B cell (primary cell): ENCODE measurements around the gene ERBB4. TPM values are rescaled to one million over a fixed set of nuclear protein-coding genes. Genes with fewer than 3 reads are reported as not detected.

Experiments used
- ATAC-seq: fragments of 200-7000 bp; cut with Tn5 transposase; one replicate; pipeline ENCODE4 v1.10.0; 2021; ENCODE audit warnings: low read depth, mild to moderate bottlenecking, moderate number of reproducible peaks, moderate library complexity
- CTCF ChIA-PET: fragments of 350-600 bp; sonication (Branson Sonifier 250); formaldehyde crosslinking; loops from one replicate; lab custom pipeline; 2021; ENCODE audit warnings: antibody characterized with exemption, inconsistent platforms; lab: Charles Lee
- POLR2A ChIA-PET: fragments of 350-600 bp; sonication (Branson Sonifier 250); formaldehyde crosslinking; loops from one replicate; lab custom pipeline; 2021; ENCODE audit warnings: antibody characterized with exemption; lab: Charles Lee
- DNase-seq: peaks from one replicate; pipeline ENCODE4 v3.0.0; 2013
- H2AFZ ChIP-seq: 2 replicates; pipeline ENCODE4 v1.6.1; 2012; ENCODE audit warnings: mild to moderate bottlenecking, low read depth, low read length; ENCODE audit not compliant: insufficient read depth, poor library complexity, severe bottlenecking
- H3K27ac ChIP-seq, 2 donors: 1 replicate in 1 of 2; 2 replicates in 1 of 2; pipeline ENCODE4 v1.5.1; 2012 to 2013; ENCODE audit warnings: low read length in 2 of 2, mild to moderate bottlenecking in 2 of 2, moderate library complexity in 1 of 2
- H3K27me3 ChIP-seq, 4 experiments: fragments of 200-600 bp in 1 of 4; sonication (generic) in 1 of 4; replicated peaks in 1 of 4; 1 replicate in 2 of 4; 2 replicates in 2 of 4; pipeline versions ENCODE4 v1.6.1 to v1.7.0; 2013 to 2016; ENCODE audit warnings: low read length in 3 of 4, mild to moderate bottlenecking in 2 of 4, mixed read lengths in 1 of 4, moderate library complexity in 1 of 4; ENCODE audit not compliant: insufficient read depth in 4 of 4, control insufficient read depth in 3 of 4; ENCODE audit errors: control extremely low read depth in 1 of 4
- H3K36me3 ChIP-seq, 2 experiments: replicated peaks in 1 of 2; 1 replicate in 1 of 2; 2 replicates in 1 of 2; pipeline versions ENCODE4 v1.6.1 to v1.7.1; 2013; ENCODE audit warnings: low read length in 1 of 2; ENCODE audit not compliant: insufficient read depth in 2 of 2, control insufficient read depth in 1 of 2; ENCODE audit errors: control extremely low read depth in 1 of 2, extremely low read depth in 1 of 2
- H3K4me1 ChIP-seq, 2 donors: fragments of 200-600 bp in 1 of 2; sonication (generic) in 1 of 2; 1 replicate in 1 of 2; 2 replicates in 1 of 2; pipeline versions ENCODE4 v1.5.1 to v1.6.1; 2013 to 2017; ENCODE audit warnings: low read length in 2 of 2; ENCODE audit not compliant: control insufficient read depth in 2 of 2, insufficient read depth in 2 of 2
- H3K4me2 ChIP-seq: replicated peaks from 2 replicates; pipeline ENCODE3; 2012; ENCODE audit warnings: mild to moderate bottlenecking, low read depth, low read length; ENCODE audit not compliant: poor library complexity, severe bottlenecking
- H3K4me3 ChIP-seq, 5 experiments: fragments of 200-600 bp in 1 of 5; sonication (generic) in 1 of 5; 1 replicate in 3 of 5; 2 replicates in 2 of 5; pipeline versions ENCODE4 v1.5.1 to v1.7.0; 2011 to 2016; ENCODE audit warnings: low read length in 4 of 5, mild to moderate bottlenecking in 4 of 5, low read depth in 2 of 5, control low read depth in 1 of 5, moderate library complexity in 1 of 5; ENCODE audit not compliant: insufficient read depth in 1 of 5; ENCODE audit errors: control extremely low read depth in 1 of 5, extremely low read depth in 1 of 5
- H3K79me2 ChIP-seq: fragments of 200-600 bp; sonication (generic); one replicate; pipeline ENCODE4 v1.6.0; 2016; ENCODE audit warnings: low read length; ENCODE audit not compliant: control insufficient read depth, insufficient read depth
- H3K9ac ChIP-seq: fragments of 200-600 bp; sonication (generic); 2 replicates; pipeline ENCODE4 v1.6.1; 2017; ENCODE audit warnings: mild to moderate bottlenecking, low read length, moderate library complexity
- H3K9me3 ChIP-seq, 3 donors: one replicate each; pipeline versions ENCODE4 v1.6.1 to v1.7.1; 2013; ENCODE audit warnings: low read length in 2 of 3; ENCODE audit not compliant: control insufficient read depth in 2 of 3, insufficient read depth in 1 of 3; ENCODE audit errors: control extremely low read depth in 1 of 3
- H4K20me1 ChIP-seq: 2 replicates; pipeline ENCODE4 v1.6.0; 2012; ENCODE audit warnings: mild to moderate bottlenecking, low read length; ENCODE audit not compliant: insufficient read depth, control insufficient read depth, poor library complexity, severe bottlenecking
- H3K27ac Mint-ChIP-seq: one replicate; pipeline ENCODE4 v1.8.0; 2021; ENCODE audit warnings: mixed read lengths
- H3K27me3 Mint-ChIP-seq: one replicate; pipeline ENCODE4 v1.8.0; 2021; ENCODE audit warnings: mixed read lengths
- H3K4me1 Mint-ChIP-seq: one replicate; pipeline ENCODE4 v1.8.0; 2021; ENCODE audit warnings: mixed read lengths
- H3K4me3 Mint-ChIP-seq: one replicate; pipeline ENCODE4 v1.8.0; 2021; ENCODE audit warnings: mixed read lengths
- H3K9me3 Mint-ChIP-seq: one replicate; pipeline ENCODE4 v1.8.0; 2022; ENCODE audit warnings: mixed read lengths; ENCODE audit not compliant: insufficient read depth
- CTCF ChIP-seq: fragments of 200-600 bp; IDR thresholded peaks from one replicate; pipeline ENCODE4 v1.8.0; 2022; ENCODE audit warnings: antibody characterized with exemption, mild to moderate bottlenecking
- EZH2 ChIP-seq: IDR thresholded peaks from 2 replicates; pipeline ENCODE4 v1.6.1; 2012; ENCODE audit warnings: borderline replicate concordance, low read depth, mild to moderate bottlenecking, moderate library complexity, low read length; ENCODE audit not compliant: insufficient read depth, poor library complexity, severe bottlenecking
- WGBS: methylation state at CpG from one replicate; pipeline ENCODE4 v1.1.5; 2013; ENCODE audit warnings: missing lambda C conversion rate; ENCODE audit not compliant: insufficient coverage; 5-methylcytosine and 5-hydroxymethylcytosine counted together
- intact Hi-C: fragments of 100-400 bp; cut with micrococcal nuclease; formaldehyde crosslinking; loops from one replicate; pipeline ENCODE4 v1.10.0; 2022
- polyA plus RNA-seq: library from polyadenylated mRNA; depleted of rRNA; stranded (reverse); fragments of >200 nt; gene quantifications from 2 replicates; pipeline ENCODE4 v1.2.3, GENCODE V29; 2012
- total RNA-seq, 2 donors: library from RNA; stranded (reverse); fragments of 120-200 nt in 1 of 2; gene quantifications; 1 replicate in 1 of 2; 2 replicates in 1 of 2; pipeline versions ENCODE4 v1.2.3 to v1.2.4, GENCODE V29; 2013 to 2022

Gene ERBB4
- total and polyA plus RNA-seq, 2 donors (not counting 1 experiment from before 2014, with no cell fraction given): not detected

GRCh38 chr2:211333377-211333776 is 1205.2 kb downstream of the ERBB4 start:
- Histone ChIP-seq H3K27me3 (no peaks in the 10 kb centered on the region), H3K79me2 (no peaks in the 10 kb centered on the region), H3K4me2 (no peak overlapping the region), H3K36me3 (no peaks in the 10 kb centered on the region), H4K20me1 (no peaks in the 10 kb centered on the region), H3K4me1 (no peaks in the 10 kb centered on the region), H3K9ac (no peak overlapping the region), H3K27ac (no peak overlapping the region), H3K4me3 (no peak overlapping the region), H2AFZ (no peak overlapping the region), H3K9me3 (peaks cover 0 to 6% (median 0%) of the 10 kb centered on the region in 3 donors)
- H3K4me1 Mint-ChIP-seq: no peaks in the 10 kb centered on the region
- H3K27me3 Mint-ChIP-seq: no peaks in the 10 kb centered on the region
- DNase-seq (no peak), ATAC-seq (no peak)
- no peaks in the 10 kb centered on the region for H3K9me3 Mint-ChIP-seq
- intact Hi-C loops: no loop called here
- ChIA-PET POLR2A (no interaction called here), CTCF (no interaction called here)
- no peak overlapping the region for H3K27ac Mint-ChIP-seq
- H3K4me3 Mint-ChIP-seq: no peak overlapping the region
- TF ChIP-seq EZH2 (no peak), CTCF (no peak)
- no CpG with 5 or more reads among the region's 1 CpG for WGBS

GRCh38 chr2:211331736-211332135 is 1206.9 kb downstream of the ERBB4 start:
- Histone ChIP-seq H3K4me1 (no peaks in the 10 kb centered on the region), H3K36me3 (no peaks in the 10 kb centered on the region), H3K4me3 (no peak overlapping the region), H3K9me3 (peaks cover 0 to 6% (median 0%) of the 10 kb centered on the region in 3 donors), H3K9ac (no peak overlapping the region), H2AFZ (no peak overlapping the region), H3K27me3 (no peaks in the 10 kb centered on the region), H3K79me2 (no peaks in the 10 kb centered on the region), H3K4me2 (no peak overlapping the region), H4K20me1 (no peaks in the 10 kb centered on the region), H3K27ac (no peak overlapping the region)
- CTCF ChIA-PET: no interaction called here
- no peak for TF ChIP-seq CTCF
- no peak for TF ChIP-seq EZH2
- no peaks in the 10 kb centered on the region for H3K27me3 Mint-ChIP-seq
- H3K27ac Mint-ChIP-seq: no peak overlapping the region
- intact Hi-C loops: no loop called here
- no peak for ATAC-seq
- POLR2A ChIA-PET: no interaction called here
- H3K4me1 Mint-ChIP-seq: no peaks in the 10 kb centered on the region
- no peak overlapping the region for H3K4me3 Mint-ChIP-seq
- H3K9me3 Mint-ChIP-seq: no peaks in the 10 kb centered on the region
- DNase-seq: no peak
- WGBS: 71% methylated on average over 1 of the region's 2 CpGs
